NCI-H748 (cell line): ENCODE measurements around the gene MAGI3.
"Not testable (repeated sequence)": the region's sequence is repeated elsewhere in the genome, so short reads cannot be mapped to it uniquely, and the experiment has no call there.

Experiments
- DNase-seq: peaks from one replicate; lab custom pipeline; 2025; ENCODE audit not compliant: unreplicated experiment; lab: John Stamatoyannopoulos, UW

Gene MAGI3

GRCh38 chr1:113557187-113557586 lies 166.9 kb downstream of the MAGI3 start:
- DNase-seq = no peak

GRCh38 chr1:113565621-113566020 lies 175.3 kb downstream of the MAGI3 start:
- DNase-seq = no peak

GRCh38 chr1:113567427-113567826 lies 177.1 kb downstream of the MAGI3 start:
- DNase-seq = no peak

- DNase-seq = not testable (repeated sequence)
Observed at GRCh38 chr1:113575744-113576260, 185.5 kb downstream of the MAGI3 start.

DNA sequence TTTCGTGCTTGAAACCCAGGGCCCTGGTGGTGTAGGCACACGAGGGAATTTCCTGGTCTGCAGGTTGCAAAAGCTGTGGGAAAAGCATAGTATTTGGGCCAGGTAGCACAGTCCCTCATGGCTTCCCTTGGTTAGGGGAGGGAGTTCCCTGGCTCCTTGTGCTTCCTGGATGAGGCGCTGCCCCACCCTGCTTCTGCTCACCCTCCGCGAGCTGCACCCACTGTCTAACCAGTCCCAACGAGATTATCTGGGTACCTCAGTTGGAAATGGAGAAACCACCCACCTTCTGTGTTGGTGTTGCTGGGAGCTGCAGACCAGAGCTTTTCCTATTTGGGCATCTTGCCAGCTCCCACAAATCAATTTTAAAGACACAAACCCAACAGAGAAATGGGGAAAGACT lies 186.0 kb downstream of the MAGI3 start:
- no peak for DNase-seq

- DNase-seq = no peak
Observed at GRCh38 chr1:113579256-113580018, 189.1 kb downstream of the MAGI3 start.

GRCh38 chr1:113581323-113581722 lies 191.0 kb downstream of the MAGI3 start:
- DNase-seq = no peak

DNA sequence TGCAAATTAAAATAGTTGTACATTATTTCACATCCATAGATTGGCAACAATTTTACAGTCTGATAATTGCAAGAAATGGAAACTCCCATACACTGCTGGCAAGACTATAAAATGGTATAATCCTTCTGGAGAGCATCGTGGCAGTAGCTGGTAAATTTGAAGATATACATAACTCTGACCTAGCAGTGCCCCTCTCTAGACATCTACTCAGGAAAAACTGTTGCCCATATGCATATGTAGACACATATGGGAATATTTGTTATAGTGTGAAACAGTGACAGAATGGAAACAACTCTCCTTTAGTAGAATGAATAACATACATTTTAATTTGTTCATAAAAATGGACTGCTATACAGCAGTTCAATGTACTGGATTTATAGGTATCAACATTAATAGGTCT lies 191.8 kb downstream of the MAGI3 start:
- DNase-seq = no peak

DNA sequence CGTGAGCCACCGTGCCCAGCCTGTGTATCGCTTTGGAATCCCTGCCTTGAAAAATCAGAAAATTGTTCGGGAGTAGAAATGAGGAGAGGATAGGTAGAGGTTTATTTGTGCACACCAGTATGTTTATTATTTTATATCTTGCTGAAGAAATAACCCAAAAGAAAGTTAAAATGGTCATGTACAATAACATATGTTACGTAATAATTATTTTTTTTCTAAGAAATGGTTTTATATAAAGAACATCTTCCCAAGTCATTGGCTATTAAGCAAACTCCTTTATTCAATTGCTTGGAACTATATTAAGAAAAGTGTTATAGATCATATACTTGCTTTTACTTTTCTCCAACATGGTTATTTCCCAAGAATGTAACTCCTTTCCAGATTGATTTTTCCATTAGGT lies 197.2 kb downstream of the MAGI3 start:
- no peak for DNase-seq

DNA sequence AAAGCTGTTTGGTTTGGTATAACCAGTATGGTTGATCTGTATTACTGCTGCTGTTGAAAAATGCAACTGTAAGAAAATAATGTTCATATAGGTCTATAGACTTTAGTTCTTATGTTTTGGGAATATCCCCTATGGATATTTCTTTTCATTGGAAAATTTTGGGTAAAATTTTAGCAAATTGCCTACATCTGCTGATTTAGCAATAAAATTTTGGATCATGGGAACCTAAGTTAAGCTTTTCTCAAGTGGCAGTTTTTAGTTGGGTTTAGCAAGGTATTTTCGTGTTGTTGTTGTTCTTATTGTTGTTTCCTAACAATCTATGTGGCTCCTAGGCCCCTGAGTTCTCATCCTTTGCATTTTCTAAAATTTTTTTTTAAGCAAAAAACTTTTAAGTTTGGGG lies 201.9 kb downstream of the MAGI3 start:
- no peak for DNase-seq

DNA sequence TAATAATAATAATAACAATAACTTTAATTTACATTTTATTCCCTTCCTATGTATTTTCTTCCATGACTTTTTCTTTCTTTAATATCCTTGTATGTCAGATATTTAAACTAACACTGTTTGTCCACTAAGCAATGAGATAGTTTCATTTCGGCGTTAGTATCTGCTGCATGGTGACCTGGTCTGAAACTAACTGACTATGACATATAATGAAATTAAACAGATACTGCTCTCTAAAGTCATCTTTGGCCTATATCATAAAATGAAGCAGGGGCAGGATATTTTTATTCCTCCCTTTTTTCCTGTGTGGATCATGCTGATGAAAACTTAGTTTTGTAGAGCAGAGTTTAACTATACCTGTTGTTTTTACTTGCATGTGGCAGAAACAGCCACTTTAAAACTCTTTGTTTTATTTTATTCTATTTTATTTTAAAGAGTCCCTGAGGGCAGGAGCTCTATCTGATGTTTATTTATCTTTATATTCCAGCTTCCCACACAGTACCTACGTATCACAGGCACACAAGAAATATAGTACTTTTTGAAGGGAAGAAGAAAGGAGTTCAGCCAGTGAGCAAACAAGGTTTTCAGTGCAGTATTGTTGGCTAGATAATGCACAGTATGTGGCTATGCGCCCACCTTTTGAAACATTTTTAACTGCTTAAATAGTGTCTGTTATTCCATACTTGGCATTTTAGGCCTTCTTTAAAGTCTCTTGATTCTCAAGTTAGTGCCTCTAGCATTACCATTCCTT lies 203.4 kb downstream of the MAGI3 start:
- no peak for DNase-seq

- not testable (repeated sequence) for DNase-seq
Observed at GRCh38 chr1:113604466-113604865, 214.2 kb downstream of the MAGI3 start.

- DNase-seq = no peak
Observed at GRCh38 chr1:113605146-113605545, 214.8 kb downstream of the MAGI3 start.

- DNase-seq = no peak
Observed at GRCh38 chr1:113608399-113608798, 218.1 kb downstream of the MAGI3 start.

DNA sequence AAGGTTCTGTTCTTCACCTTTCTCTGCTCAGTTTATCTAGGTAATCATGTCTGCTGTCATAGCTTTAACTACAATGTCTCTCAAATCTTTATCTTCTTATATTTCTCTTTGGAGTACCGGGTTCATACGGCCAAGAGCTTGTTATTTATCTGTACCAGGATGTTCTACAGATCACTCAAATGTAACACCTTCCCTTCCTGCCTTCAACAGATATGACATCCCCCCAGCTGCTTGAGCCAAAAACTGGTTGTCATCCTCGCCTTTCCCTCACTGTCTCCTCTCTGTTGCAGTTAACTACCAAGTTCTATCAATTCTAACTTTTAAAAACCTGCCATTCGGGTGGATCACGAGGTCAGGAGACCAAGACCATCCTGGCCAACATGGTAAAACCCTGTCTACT lies 220.1 kb downstream of the MAGI3 start:
- no peak for DNase-seq

DNA sequence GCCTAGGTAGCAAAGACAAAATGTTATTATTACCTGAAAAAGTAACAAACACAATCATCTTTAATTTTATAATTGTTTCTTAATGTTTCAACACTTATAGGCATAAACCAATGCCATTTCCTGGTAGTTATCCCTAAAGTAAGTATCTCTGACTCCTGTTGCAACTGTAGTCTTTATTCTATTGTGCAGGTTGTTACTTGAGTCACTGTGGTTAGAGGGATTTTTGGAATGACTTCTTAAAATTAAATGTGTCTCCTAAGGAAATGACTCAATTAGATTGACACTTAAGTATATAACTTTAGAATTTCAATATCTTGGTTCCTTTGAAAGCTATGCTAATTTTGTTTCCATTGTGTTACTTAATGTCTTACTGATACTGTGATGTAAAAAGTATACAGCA lies 225.1 kb downstream of the MAGI3 start:
- DNase-seq = no peak

DNA sequence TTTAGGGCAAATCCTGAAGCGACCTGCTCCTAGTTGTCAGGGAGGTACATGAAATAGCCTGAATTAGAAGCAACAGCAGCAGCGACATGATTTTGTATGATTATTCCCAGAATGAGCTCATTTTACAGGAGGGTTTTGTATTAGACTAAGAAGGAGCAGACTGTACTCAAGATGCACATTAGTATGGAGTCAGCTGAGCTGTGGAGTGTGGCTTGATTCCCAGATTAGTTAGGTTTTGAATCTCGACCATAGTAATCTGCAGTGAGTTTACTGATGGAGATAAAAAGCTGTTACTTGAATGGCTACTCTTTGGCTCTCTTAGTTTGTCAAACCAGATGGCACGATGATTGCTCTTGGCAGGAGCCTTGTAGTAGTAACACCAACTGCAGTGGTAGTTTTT lies 225.8 kb downstream of the MAGI3 start:
- DNase-seq = no peak

DNA sequence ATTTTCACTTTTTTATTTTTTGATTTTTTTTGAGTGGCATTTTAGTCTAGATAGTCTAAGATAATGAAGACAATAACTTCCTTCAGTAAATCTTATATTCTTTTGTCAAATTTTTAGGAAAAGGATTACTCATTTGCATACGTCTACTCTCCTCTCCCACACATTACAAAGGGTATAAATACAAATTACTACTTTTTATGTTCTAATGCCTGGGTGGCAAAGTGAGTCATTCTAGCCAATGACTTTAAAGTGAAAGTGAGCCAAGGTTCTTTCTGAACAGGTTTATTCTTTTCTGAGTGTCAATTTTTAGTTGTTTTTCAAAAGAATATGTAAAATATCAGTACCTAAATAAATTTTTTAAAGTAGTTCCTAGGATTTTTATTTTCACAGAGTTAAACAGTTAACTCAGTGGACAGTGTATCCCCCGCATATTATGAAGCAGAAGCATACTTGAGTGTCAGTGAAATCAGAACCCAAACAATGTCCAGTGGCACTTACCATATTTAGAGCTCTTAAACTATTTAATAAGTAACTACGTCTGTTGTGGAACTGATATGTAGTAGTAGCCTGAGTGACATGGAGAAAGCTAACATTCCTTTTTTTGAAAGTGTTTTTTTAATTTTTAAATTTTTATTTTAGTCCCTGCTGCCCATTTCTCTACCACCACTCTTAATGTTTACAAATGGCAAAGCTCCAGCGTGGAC lies 227.3 kb downstream of the MAGI3 start:
- DNase-seq = no peak

DNA sequence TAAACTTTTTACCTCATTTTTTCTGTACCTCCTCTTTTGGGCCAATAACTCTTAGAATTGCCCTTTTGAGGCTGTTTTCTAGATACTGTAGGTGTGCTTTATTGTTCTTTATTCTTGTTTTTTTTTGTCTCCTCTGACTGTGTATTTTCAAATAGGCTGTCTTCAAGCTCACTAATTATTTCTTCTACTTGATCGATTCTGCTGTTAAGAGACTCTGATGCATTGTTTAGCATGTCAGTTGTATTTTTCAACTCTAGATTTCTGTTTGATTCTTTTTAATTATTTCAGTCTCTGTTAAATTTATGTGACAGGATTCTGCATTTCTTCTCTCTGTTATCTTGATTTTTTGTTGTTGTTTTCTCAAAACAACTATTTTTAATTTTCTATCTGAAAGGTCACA lies 238.7 kb downstream of the MAGI3 start:
- DNase-seq = no peak

- no peak for DNase-seq
Observed at GRCh38 chr1:113630340-113631327, 240.3 kb downstream of the MAGI3 start.

DNA sequence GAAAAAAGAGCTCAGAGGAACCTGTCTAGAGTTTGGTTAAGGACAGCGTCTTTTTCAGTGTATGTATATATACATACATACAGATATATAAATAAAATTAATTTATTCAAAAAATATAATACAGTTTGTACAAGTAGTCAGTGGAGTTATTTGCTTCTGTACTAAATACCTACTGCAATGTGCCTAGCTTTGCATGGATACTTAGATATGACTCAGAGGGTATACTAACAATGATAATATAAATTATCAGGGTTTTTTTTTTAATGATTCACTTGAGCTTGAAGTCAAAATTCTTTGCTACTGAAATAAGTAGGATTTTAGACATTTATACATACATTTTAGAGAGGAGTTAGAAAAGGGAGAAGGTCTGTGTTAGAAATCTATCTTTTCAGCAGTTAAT lies 251.1 kb downstream of the MAGI3 start:
- DNase-seq = no peak
